SK-N-SH treated with all-trans-retinoic acid at 6 μM for 48 hours (cell line): Measurements from ENCODE around the gene CYBA.

Experiments used
- ATAC-seq: fragments of 200-7000 bp; cut with Tn5 transposase; 3 replicates; pipeline ENCODE4 v1.9.1; 2020; ENCODE audit warnings: mild to moderate bottlenecking, moderate library complexity
- ARNTL ChIP-seq: fragments of 450-650 bp; formaldehyde crosslinking; IDR thresholded peaks from 2 replicates; pipeline ENCODE4 v1.5.0; 2020; ENCODE audit warnings: low read depth, mild to moderate bottlenecking, moderate library complexity, borderline replicate concordance
- BACH2 ChIP-seq: fragments of 250-450 bp; sonication (Bioruptor Pico); IDR thresholded peaks from 2 replicates; pipeline ENCODE4 v1.9.0; 2021; ENCODE audit warnings: mild to moderate bottlenecking, borderline replicate concordance
- ESRRG ChIP-seq: fragments of 250-450 bp; sonication (Bioruptor Pico); IDR thresholded peaks from 2 replicates; pipeline ENCODE4 v1.6.1; 2021; ENCODE audit warnings: mild to moderate bottlenecking
- GLIS3 ChIP-seq: fragments of 250-450 bp; sonication (Bioruptor Pico); IDR thresholded peaks from 2 replicates; pipeline ENCODE4 v1.5.0; 2020; ENCODE audit warnings: mild to moderate bottlenecking, moderate library complexity
- ISL1 ChIP-seq: fragments of 250-450 bp; sonication (Bioruptor Pico); IDR thresholded peaks from 2 replicates; pipeline ENCODE4 v2.1.2; 2022; ENCODE audit warnings: mild to moderate bottlenecking, moderate library complexity
- OSR1 ChIP-seq: fragments of 250-450 bp; sonication (Bioruptor Pico); IDR thresholded peaks from 2 replicates; pipeline ENCODE4 v1.8.0; 2022; ENCODE audit warnings: moderate library complexity, mild to moderate bottlenecking, inconsistent platforms
- PATZ1 ChIP-seq: fragments of 250-450 bp; sonication (Bioruptor Pico); IDR thresholded peaks from 2 replicates; pipeline ENCODE4 v1.8.0; 2020; ENCODE audit warnings: mild to moderate bottlenecking, moderate library complexity, borderline replicate concordance
- POU6F1 ChIP-seq: fragments of 250-450 bp; sonication (Bioruptor Pico); IDR thresholded peaks from 2 replicates; pipeline ENCODE4 v1.8.0; 2021; ENCODE audit warnings: low read depth, mild to moderate bottlenecking, moderate library complexity, borderline replicate concordance
- PPARA ChIP-seq: fragments of 250-450 bp; sonication (Bioruptor Pico); IDR thresholded peaks from 2 replicates; pipeline ENCODE4 v1.5.0; 2020; ENCODE audit warnings: mild to moderate bottlenecking, borderline replicate concordance
- RARB ChIP-seq: fragments of 250-450 bp; sonication (Bioruptor Pico); IDR thresholded peaks from 2 replicates; pipeline ENCODE4 v1.8.0; 2021; ENCODE audit warnings: mild to moderate bottlenecking, moderate library complexity
- SNAI2 ChIP-seq: fragments of 250-450 bp; sonication (Bioruptor Pico); IDR thresholded peaks from 2 replicates; pipeline ENCODE4 v1.5.0; 2020; ENCODE audit warnings: mild to moderate bottlenecking, moderate library complexity
- TCF4 ChIP-seq: fragments of 250-450 bp; sonication (Bioruptor Pico); IDR thresholded peaks from 2 replicates; pipeline ENCODE4 v1.8.0; 2021; ENCODE audit warnings: mild to moderate bottlenecking, moderate library complexity, borderline replicate concordance
- TSHZ2 ChIP-seq: fragments of 250-450 bp; sonication (Bioruptor Pico); IDR thresholded peaks from 2 replicates; pipeline ENCODE4 v1.5.0; 2020; ENCODE audit warnings: mild to moderate bottlenecking, moderate library complexity
- ZC3H10 ChIP-seq: fragments of 250-450 bp; sonication (Bioruptor Pico); IDR thresholded peaks from 2 replicates; pipeline ENCODE4 v1.5.1; 2021; ENCODE audit warnings: mild to moderate bottlenecking, moderate library complexity
- ZFP3 ChIP-seq: fragments of 250-450 bp; sonication (Bioruptor Pico); IDR thresholded peaks from 2 replicates; pipeline ENCODE4 v1.5.0; 2020; ENCODE audit warnings: mild to moderate bottlenecking, moderate library complexity
- ZFP30 ChIP-seq: fragments of 450-650 bp; formaldehyde crosslinking; IDR thresholded peaks from 2 replicates; pipeline ENCODE4 v1.5.0; 2022; ENCODE audit warnings: mild to moderate bottlenecking, moderate library complexity
- ZNF565 ChIP-seq: fragments of 450-650 bp; formaldehyde crosslinking; conservative IDR thresholded peaks from 2 replicates; pipeline ENCODE4 v1.5.0; 2020; ENCODE audit warnings: low read depth, mild to moderate bottlenecking, moderate library complexity
- ZNF8 ChIP-seq: fragments of 450-650 bp; formaldehyde crosslinking; IDR thresholded peaks from 2 replicates; pipeline ENCODE4 v1.5.0; 2020; ENCODE audit warnings: mild to moderate bottlenecking, moderate library complexity

CYBA gene

DNA sequence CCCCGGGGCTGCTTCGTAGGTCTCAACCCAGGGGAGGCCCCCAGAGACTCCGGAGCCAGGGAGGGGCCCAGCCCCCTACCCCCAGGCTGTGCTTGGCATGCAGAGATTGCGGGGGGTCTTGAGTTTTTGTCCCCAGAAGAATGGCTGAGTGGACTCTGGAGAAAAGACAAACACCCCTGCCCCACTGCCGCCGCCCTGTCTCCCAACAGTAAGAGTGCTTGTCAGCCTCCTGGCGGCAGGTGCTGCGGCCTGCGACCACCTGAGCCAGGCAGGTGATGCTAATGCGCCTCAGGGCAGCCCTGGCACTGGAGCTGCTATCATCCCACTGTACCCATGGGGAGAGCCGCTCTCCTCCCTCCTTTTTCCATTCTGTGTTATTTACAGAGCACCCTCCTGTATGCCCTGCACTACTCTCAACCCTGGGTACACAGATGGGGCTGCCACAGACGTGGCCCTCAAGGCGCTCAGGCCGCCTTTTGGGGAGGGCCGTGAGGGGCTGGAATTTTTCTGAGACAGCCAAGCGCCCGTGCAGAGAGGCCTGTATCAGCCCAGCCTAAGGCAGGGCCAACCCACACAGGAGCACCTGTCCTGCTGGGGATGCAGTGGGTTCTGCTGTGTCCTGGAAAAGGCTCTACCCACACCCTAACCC lies 15.1 kb downstream of the CYBA start:
- no peak for ATAC-seq
- TF ChIP-seq RARB (CRISPR knock-in tag) (no peak), ZNF8 (CRISPR knock-in tag) (no peak), BACH2 (CRISPR knock-in tag) (no peak), ARNTL (CRISPR knock-in tag) (no peak), PATZ1 (CRISPR knock-in tag) (no peak), ZNF565 (CRISPR knock-in tag) (no peak), ZFP3 (no peak), GLIS3 (CRISPR knock-in tag) (no peak), ESRRG (CRISPR knock-in tag) (no peak), ZC3H10 (CRISPR knock-in tag) (no peak), SNAI2 (CRISPR knock-in tag) (no peak), TCF4 (CRISPR knock-in tag) (no peak), ZFP30 (CRISPR knock-in tag) (no peak), POU6F1 (no peak)

DNA sequence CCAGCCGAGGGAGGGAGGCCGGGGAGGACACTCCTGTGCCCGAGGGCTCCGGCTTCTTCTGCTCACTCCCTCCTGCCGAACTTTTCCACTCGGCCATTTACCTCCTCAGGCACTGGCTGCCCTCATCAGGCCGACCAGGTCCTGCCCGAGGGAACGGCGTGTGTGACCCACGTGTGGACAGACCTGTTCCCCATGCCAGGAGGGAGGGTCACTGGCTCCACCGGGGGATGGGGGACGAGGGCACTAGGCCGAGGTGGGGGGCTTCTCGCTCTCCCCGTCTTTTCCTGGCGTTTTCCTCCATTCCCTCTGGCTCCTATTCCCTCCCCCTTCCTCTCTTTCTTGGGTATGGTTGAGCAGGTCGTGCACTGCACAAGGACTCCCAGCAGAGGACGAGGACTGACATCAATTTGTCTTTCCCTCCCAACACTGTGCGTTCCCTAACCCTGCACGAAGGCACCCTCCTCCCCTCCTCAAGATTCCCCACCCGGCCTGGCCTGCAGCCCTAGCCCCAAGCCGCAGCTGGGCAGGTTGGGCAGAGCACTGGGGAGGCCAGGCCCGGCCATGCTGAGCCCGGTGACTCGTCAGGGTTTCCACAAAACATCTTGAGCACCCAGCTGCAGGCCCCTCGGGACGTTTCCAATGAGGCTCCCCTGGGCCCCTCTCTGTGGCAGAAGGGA lies 15.7 kb downstream of the CYBA start:
- TF ChIP-seq TSHZ2 (CRISPR knock-in tag) (no peak), POU6F1 (no peak), GLIS3 (CRISPR knock-in tag) (no peak), ZC3H10 (CRISPR knock-in tag) (no peak)
- ATAC-seq = no peak

- no peak for ATAC-seq
- no peak for TF ChIP-seq OSR1 (CRISPR knock-in tag)
- no peak for TF ChIP-seq PPARA (CRISPR knock-in tag)
- TF ChIP-seq ZFP3 = no peak
- no peak for TF ChIP-seq GLIS3 (CRISPR knock-in tag)
- no peak for TF ChIP-seq ZC3H10 (CRISPR knock-in tag)
- TF ChIP-seq POU6F1 = no peak
- TF ChIP-seq ZNF8 (CRISPR knock-in tag) = no peak
- no peak for TF ChIP-seq BACH2 (CRISPR knock-in tag)
- TF ChIP-seq RARB (CRISPR knock-in tag) = no peak
- TF ChIP-seq ZFP30 (CRISPR knock-in tag) = no peak
- no peak for TF ChIP-seq ISL1 (CRISPR knock-in tag)
- no peak for TF ChIP-seq ZNF565 (CRISPR knock-in tag)
- TF ChIP-seq TSHZ2 (CRISPR knock-in tag) = no peak
- no peak for TF ChIP-seq SNAI2 (CRISPR knock-in tag)
- no peak for TF ChIP-seq ESRRG (CRISPR knock-in tag)
Measured at GRCh38 chr16:88634141-88634993, 16.5 kb downstream of the CYBA start.
